ENCODE measurements around the gene CORO7.
"Not testable (repeated sequence)": the region's sequence is repeated elsewhere in the genome, so short reads cannot be mapped to it uniquely, and the experiment has no call there.

Gene CORO7

DNA sequence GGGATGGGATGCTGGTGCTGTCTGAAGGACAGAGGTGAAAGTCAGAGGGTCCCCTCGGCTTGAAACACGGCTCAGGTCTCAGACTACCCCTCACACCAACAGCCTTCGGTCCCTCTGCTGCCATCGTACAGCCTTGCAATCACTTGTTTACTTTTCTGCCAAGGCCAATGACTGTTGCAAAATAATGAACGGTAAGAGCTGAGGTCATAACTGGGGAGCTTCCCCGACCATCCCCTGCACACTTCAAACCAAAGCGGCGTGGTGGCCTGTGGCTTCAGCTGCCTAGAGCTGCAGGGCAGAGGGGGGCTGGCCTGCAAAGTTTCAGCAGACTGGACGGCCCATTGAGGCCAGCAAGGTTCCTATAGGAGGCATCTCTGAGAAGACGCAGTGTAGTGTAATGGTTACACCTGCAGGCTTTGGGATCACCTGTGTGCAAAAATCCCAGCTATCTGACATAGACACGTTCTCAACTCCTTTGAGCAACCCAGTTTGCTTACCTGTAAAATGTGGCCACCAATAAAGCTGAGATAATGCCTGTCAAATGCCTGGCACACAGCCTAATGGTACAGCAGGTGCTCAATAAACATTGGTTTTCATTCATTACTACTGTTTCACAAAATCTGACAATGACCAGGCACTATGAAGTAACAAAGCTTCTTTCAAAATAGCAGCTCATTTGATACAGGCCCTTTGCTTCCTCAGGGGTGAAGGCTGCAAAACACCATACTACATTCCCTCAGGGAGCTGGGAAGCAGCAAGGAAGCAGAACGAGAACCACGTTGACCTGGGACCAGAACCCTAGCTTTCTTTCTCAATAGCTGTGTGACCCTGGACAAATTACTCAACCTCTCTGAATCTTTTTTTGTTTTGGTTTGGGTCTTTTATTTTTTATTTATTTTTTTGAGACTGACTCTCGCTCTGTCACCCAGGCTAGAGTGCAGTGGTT lies 70.3 kb downstream of the CORO7 start:
- H3K4me2 ChIP-seq (ENCODE audit: low read length): no peak overlapping the region
- peaks cover 8% of the 10 kb centered on the region for H3K4me1 ChIP-seq (ENCODE audit: control insufficient read depth, low read length)
- H3K27me3 ChIP-seq (ENCODE audit: control insufficient read depth, low read length): no peaks in the 10 kb centered on the region
- peaks cover 7% of the 10 kb centered on the region; the same call in 1 of the 2 replicates for H3K9me3 ChIP-seq (ENCODE audit: control insufficient read depth, insufficient read depth, low read length)
- H3K79me2 ChIP-seq (ENCODE audit: control insufficient read depth, low read length): peaks cover 88% of the 10 kb centered on the region
- peaks cover 62% of the 10 kb centered on the region for H3K36me3 ChIP-seq (ENCODE audit: control insufficient read depth, low read length)
- no peak overlapping the region for H3K27ac ChIP-seq (ENCODE audit: low read depth, low read length)
- no peak overlapping the region for H3K4me3 ChIP-seq (ENCODE audit: low read length)
- peaks cover 11% of the 10 kb centered on the region for H3F3A ChIP-seq (ENCODE audit: control insufficient read depth, insufficient read depth)
- H3K9me2 ChIP-seq (replicated peaks; ENCODE audit: control insufficient read depth, low read length): no peaks in the 10 kb centered on the region
- H4K20me1 ChIP-seq (ENCODE audit: control insufficient read depth, insufficient read depth, low read depth, low read length): no peaks in the 10 kb centered on the region
- no peak for TF ChIP-seq EZH2phosphoT487 (IDR thresholded peaks at IDR 0.05; ENCODE audit: borderline replicate concordance, low read length)
- TF ChIP-seq, protein P1, sequence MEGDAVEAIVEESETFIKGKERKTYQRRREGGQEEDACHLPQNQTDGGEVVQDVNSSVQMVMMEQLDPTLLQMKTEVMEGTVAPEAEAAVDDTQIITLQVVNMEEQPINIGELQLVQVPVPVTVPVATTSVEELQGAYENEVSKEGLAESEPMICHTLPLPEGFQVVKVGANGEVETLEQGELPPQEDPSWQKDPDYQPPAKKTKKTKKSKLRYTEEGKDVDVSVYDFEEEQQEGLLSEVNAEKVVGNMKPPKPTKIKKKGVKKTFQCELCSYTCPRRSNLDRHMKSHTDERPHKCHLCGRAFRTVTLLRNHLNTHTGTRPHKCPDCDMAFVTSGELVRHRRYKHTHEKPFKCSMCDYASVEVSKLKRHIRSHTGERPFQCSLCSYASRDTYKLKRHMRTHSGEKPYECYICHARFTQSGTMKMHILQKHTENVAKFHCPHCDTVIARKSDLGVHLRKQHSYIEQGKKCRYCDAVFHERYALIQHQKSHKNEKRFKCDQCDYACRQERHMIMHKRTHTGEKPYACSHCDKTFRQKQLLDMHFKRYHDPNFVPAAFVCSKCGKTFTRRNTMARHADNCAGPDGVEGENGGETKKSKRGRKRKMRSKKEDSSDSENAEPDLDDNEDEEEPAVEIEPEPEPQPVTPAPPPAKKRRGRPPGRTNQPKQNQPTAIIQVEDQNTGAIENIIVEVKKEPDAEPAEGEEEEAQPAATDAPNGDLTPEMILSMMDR (IDR thresholded peaks at IDR 0.05; ENCODE audit: low read depth, low read length, poor library complexity, severe bottlenecking): no peak

DNA sequence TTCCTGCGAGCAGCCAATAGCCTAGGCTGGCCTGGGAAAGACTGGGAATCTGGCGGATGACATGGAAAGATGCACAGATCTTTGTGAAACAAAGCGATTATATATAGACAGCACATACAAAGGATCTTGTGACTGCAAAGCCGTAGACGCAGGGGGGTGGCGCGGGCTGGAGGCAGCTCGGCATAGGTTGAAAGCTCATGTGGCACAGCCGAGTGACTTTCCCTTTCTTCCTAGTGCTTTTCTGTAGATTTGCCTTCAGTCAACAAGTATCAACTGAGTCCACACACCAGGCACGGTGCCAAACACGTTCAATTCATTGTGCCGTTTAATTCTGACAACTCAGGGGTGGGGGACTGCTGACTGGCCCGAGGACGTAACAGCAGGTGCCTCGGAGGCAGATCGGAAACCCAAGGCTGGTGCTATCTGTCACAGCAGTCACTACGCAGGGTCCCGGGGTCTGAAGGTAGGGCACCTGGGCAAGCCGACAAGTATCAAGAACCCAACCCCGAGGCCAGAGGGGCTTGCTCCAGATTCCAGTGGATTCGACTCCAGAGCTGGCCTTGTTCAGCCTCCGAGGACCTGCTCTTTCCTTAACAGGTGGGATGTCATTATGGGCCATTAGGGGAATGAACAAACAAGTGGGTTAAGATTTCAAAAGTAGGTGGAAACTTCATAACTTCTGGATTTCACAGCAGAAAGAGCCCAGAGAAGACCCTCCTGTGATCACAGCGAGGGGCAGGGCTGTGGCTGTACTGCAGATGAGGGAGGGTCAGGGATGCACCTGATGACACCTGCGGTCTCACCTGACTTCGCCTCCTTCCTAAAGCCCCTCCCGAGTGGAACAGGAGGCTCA lies 71.2 kb downstream of the CORO7 start:
- Histone ChIP-seq H3K27ac (ENCODE audit: low read depth, low read length) (no peak overlapping the region), H3K79me2 (ENCODE audit: control insufficient read depth, low read length) (peaks cover 79% of the 10 kb centered on the region)
- TF ChIP-seq, protein P1 (IDR thresholded peaks at IDR 0.05; ENCODE audit: low read depth, low read length, poor library complexity, severe bottlenecking): no peak
- TF ChIP-seq EZH2phosphoT487 (IDR thresholded peaks at IDR 0.05; ENCODE audit: borderline replicate concordance, low read length): no peak

DNA sequence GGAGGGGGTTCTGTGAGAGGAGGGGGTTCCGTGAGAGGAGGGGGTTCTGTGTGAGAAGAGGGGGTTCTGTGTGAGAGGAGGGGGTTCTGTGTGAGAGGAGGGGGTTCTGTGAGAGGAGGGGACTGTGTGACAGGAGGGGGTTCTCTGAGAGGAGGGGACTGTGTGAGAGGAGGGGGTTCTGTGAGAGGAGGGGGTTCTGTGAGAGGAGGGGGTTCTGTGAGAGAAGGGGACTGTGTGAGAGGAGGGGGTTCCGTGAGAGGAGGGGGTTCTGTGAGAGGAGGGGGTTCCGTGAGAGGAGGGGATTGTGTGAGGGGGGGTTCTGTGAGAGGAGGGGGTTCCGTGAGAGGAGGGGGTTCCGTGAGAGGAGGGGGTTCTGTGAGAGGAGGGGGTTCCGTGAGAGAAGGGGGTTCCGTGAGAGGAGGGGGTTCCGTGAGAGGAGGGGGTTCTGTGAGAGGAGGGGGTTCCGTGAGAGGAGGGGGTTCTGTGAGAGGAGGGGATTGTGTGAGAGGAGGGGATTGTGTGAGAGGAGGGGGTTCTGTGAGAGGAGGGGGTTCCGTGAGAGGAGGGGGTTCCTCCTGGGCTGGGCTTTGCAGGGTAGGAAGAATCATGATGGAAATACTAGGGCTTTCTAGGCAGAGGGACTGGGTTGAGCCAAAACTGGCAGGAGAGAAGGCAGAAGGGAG lies 72.0 kb downstream of the CORO7 start:
- not testable (repeated sequence) for H3K27ac ChIP-seq (ENCODE audit: low read depth, low read length); H3K27me3 ChIP-seq (ENCODE audit: control insufficient read depth, low read length); H3K4me1 ChIP-seq (ENCODE audit: control insufficient read depth, low read length); H3K9me2 ChIP-seq (replicated peaks; ENCODE audit: control insufficient read depth, low read length); H3K4me2 ChIP-seq (ENCODE audit: low read length); H3K9me3 ChIP-seq (ENCODE audit: control insufficient read depth, insufficient read depth, low read length); H3K4me3 ChIP-seq (ENCODE audit: low read length); H4K20me1 ChIP-seq (ENCODE audit: control insufficient read depth, insufficient read depth, low read depth, low read length)
- peaks cover 11% of the 10 kb centered on the region for H3F3A ChIP-seq (ENCODE audit: control insufficient read depth, insufficient read depth)
- H3K36me3 ChIP-seq (ENCODE audit: control insufficient read depth, low read length): peaks cover 63% of the 10 kb centered on the region
- peaks cover 71% of the 10 kb centered on the region for H3K79me2 ChIP-seq (ENCODE audit: control insufficient read depth, low read length)

More for the DNA sequence above, 71.2 kb downstream of the CORO7 start:
- Histone ChIP-seq H3K4me1 (ENCODE audit: control insufficient read depth, low read length) (peaks cover 8% of the 10 kb centered on the region), H3K4me3 (ENCODE audit: low read length) (no peak overlapping the region), H3K9me3 (ENCODE audit: control insufficient read depth, insufficient read depth, low read length) (peaks cover 7% of the 10 kb centered on the region; the same call in 1 of the 2 replicates), H3K27me3 (ENCODE audit: control insufficient read depth, low read length) (no peaks in the 10 kb centered on the region), H3K36me3 (ENCODE audit: control insufficient read depth, low read length) (peaks cover 66% of the 10 kb centered on the region), H3K4me2 (ENCODE audit: low read length) (no peak overlapping the region), H4K20me1 (ENCODE audit: control insufficient read depth, insufficient read depth, low read depth, low read length) (no peaks in the 10 kb centered on the region), H3F3A (ENCODE audit: control insufficient read depth, insufficient read depth) (peaks cover 11% of the 10 kb centered on the region), H3K9me2 (replicated peaks; ENCODE audit: control insufficient read depth, low read length) (no peaks in the 10 kb centered on the region)

Measured in DOHH2 (cell line).